ENCODE data around the gene CDC37. TPM values are rescaled to one million over a fixed set of nuclear protein-coding genes. Genes with fewer than 3 reads are reported as not detected.

CDC37 gene
- total RNA-seq, 2 experiments from 2014 or later: 269 to 332 TPM

GRCh38 chr19:10356431-10356830, 46.9 kb downstream of the CDC37 start:
- intact Hi-C loops (cut with micrococcal nuclease; ENCODE audit: unreplicated experiment): no loop called here
- CTCF ChIA-PET (ENCODE audit: unreplicated experiment): no interaction called here

GRCh38 chr19:10353793-10354391, 49.5 kb downstream of the CDC37 start:
- H3K4me3 ChIP-seq (ENCODE audit: low read depth, low read length, poor library complexity, severe bottlenecking): no peak overlapping the region
- no TSS peak for BruUV-seq (replicated peaks)
- intact Hi-C loops (cut with micrococcal nuclease; ENCODE audit: unreplicated experiment): loop anchor here (2.0 kb wide), 1 partner anchor 35 kb away; no protein-coding TSS in a partner anchor
- H3K27ac ChIP-seq (ENCODE audit: low read depth, low read length, poor library complexity, severe bottlenecking): no peak overlapping the region
- no peaks in the 10 kb centered on the region for H3K9me2 ChIP-seq (ENCODE audit: insufficient read depth, low read length)
- ChIA-PET CTCF (ENCODE audit: unreplicated experiment) (no interaction called here), POLR2A (no interaction called here)
- H3K79me2 ChIP-seq (ENCODE audit: insufficient read depth, low read depth, low read length): no peaks in the 10 kb centered on the region
- no peaks in the 10 kb centered on the region for H3K4me1 ChIP-seq (ENCODE audit: insufficient read depth, low read length, poor library complexity, severe bottlenecking)
- peak; percentile 78 for DNase-seq (ENCODE audit: low spot score)
- no peaks in the 10 kb centered on the region for H4K20me1 ChIP-seq (ENCODE audit: insufficient read depth, low read length)
- H2AFZ ChIP-seq (ENCODE audit: low read length): no peak overlapping the region
- H3K4me2 ChIP-seq (ENCODE audit: low read length): no peak overlapping the region
- TF ChIP-seq EZH2phosphoT487 (IDR thresholded peaks at IDR 0.05; ENCODE audit: borderline replicate concordance, low read depth, low read length): no peak
- no peak for TF ChIP-seq CTCF (conservative IDR thresholded peaks at IDR 0.05; ENCODE audit: low read length)
- no peaks in the 10 kb centered on the region for H3K9me3 ChIP-seq (ENCODE audit: low read length)
- peaks cover 71% of the 10 kb centered on the region for H3K36me3 ChIP-seq (ENCODE audit: insufficient read depth, low read length)

More at GRCh38 chr19:10356431-10356830, 46.9 kb downstream of the CDC37 start:
- H3K27ac ChIP-seq (ENCODE audit: low read depth, low read length, poor library complexity, severe bottlenecking): no peak overlapping the region
- H3K4me3 ChIP-seq (ENCODE audit: low read depth, low read length, poor library complexity, severe bottlenecking): no peak overlapping the region
- no peaks in the 10 kb centered on the region for H3K9me2 ChIP-seq (ENCODE audit: insufficient read depth, low read length)
- H3K4me1 ChIP-seq (ENCODE audit: insufficient read depth, low read length, poor library complexity, severe bottlenecking): no peaks in the 10 kb centered on the region
- TF ChIP-seq CTCF (conservative IDR thresholded peaks at IDR 0.05; ENCODE audit: low read length) (no peak), EZH2phosphoT487 (IDR thresholded peaks at IDR 0.05; ENCODE audit: borderline replicate concordance, low read depth, low read length) (no peak)
- H3K9me3 ChIP-seq (ENCODE audit: low read length): no peaks in the 10 kb centered on the region
- H3K79me2 ChIP-seq (ENCODE audit: insufficient read depth, low read depth, low read length): no peaks in the 10 kb centered on the region
- H3K36me3 ChIP-seq (ENCODE audit: insufficient read depth, low read length): peaks cover 67% of the 10 kb centered on the region
- no peaks in the 10 kb centered on the region for H4K20me1 ChIP-seq (ENCODE audit: insufficient read depth, low read length)
- H2AFZ ChIP-seq (ENCODE audit: low read length): no peak overlapping the region
- H3K4me2 ChIP-seq (ENCODE audit: low read length): no peak overlapping the region
- POLR2A ChIA-PET: no interaction called here
- BruUV-seq (replicated peaks): no TSS peak
- DNase-seq (ENCODE audit: low spot score): no peak
